GM10266 (cell line): Measurements from ENCODE around the gene TFPT.

Experiments used
- DNase-seq: peaks from one replicate; pipeline ENCODE4 v3.0.0; 2012; ENCODE audit errors: extremely low spot score
- TF ChIP-seq, protein P1 (sequence below): IDR thresholded peaks from 2 replicates; pipeline ENCODE4 v1.5.1; 2012; ENCODE audit warnings: mild to moderate bottlenecking, low read depth; ENCODE audit not compliant: control insufficient read depth, insufficient read depth; ENCODE audit errors: missing control alignments

Gene TFPT

DNA sequence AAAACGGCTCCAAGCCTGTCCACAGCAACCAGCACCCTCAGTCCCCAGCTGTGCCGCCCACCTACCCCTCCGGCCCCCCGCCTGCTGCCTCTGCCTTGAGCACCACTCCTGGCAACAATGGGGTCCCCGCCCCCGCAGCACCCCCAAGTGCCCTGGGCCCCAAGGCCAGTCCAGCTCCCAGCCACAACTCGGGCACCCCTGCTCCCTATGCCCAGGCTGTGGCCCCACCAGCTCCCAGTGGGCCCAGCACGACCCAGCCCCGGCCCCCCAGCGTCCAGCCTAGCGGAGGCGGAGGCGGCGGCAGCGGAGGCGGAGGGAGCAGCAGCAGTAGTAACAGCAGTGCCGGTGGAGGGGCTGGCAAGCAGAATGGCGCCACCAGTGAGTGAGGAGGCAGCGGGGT lies 32.7 kb upstream of the TFPT start:
- TF ChIP-seq, protein P1, sequence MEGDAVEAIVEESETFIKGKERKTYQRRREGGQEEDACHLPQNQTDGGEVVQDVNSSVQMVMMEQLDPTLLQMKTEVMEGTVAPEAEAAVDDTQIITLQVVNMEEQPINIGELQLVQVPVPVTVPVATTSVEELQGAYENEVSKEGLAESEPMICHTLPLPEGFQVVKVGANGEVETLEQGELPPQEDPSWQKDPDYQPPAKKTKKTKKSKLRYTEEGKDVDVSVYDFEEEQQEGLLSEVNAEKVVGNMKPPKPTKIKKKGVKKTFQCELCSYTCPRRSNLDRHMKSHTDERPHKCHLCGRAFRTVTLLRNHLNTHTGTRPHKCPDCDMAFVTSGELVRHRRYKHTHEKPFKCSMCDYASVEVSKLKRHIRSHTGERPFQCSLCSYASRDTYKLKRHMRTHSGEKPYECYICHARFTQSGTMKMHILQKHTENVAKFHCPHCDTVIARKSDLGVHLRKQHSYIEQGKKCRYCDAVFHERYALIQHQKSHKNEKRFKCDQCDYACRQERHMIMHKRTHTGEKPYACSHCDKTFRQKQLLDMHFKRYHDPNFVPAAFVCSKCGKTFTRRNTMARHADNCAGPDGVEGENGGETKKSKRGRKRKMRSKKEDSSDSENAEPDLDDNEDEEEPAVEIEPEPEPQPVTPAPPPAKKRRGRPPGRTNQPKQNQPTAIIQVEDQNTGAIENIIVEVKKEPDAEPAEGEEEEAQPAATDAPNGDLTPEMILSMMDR, result no peak
- no peak for DNase-seq

DNA sequence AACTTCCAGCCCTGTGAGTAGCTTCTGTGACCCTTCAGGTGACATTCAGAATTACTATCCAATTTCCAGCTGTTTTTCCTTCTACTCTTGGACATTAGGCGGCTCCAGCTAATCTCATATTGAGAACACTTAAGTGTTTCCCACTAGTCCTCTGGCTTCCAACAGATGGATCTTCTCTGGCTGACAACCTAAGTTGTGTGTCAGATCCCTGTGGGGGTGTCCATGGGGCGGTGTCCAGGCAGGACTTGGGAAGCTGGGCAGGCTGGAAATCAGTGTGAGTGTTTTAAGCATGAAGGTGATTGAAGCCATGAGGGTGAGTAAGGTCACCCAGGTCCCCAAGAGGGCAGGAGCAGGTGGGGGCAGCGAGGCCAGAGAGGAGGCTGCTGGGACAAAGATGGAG lies 32.2 kb upstream of the TFPT start:
- TF ChIP-seq, protein P1, result no peak
- no peak for DNase-seq

DNA sequence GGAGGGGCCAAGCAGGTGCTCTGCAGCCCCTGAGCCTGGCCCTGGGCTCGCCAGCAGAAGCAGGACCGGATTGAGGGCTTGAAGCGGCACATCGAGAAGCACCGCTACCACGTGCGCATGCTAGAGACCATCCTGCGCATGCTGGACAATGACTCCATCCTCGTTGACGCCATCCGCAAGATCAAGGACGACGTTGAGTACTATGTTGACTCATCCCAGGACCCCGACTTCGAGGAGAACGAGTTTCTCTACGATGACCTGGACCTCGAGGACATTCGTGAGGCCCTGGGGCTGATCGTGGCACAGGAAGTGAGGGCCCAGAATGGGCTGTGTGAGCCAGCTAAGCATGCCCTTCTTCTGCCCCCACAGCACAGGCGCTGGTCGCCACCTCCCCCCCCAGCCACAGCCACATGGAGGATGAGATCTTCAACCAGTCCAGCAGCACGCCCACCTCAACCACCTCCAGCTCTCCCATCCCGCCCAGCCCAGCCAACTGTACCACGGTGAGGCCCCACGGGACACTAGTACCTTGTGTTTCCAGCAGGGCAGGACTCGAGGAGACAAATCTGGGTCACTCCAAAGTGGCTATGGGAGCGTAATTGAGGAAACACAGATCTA lies 30.2 kb upstream of the TFPT start:
- TF ChIP-seq, protein P1, result no peak

DNA sequence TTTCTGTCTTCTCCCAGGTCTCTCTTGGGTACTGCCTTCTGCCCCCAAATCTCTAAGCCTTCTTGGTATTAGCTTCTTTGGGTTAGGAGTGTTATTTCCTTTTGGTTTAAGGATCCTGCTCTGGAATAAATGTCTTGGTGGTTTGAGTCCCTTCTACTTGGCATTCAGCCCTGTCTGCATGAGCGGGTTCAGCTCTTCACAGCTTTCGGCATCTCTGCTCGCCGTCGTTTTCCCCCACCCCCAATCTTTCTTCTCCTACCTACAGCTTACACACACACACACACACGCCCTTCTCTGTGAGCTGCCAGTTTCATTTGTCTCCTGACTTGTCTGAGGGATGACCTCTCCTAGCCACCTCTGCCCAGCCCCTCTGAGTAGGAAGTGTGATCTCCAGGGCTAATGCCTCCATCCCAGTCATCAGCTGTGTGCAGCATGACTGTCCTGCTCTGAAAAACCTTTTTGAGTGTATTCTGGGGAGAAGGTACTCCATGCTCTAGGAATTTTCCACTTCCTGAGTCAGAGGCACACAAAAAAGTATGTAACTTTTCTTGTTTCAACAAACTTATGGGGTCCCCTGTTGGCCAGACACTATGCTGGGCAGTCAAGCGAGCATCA lies 26.8 kb upstream of the TFPT start:
- TF ChIP-seq, protein P1, result no peak
- DNase-seq, result no peak

More for the DNA sequence above, 30.2 kb upstream of the TFPT start:
- no peak for DNase-seq

DNA sequence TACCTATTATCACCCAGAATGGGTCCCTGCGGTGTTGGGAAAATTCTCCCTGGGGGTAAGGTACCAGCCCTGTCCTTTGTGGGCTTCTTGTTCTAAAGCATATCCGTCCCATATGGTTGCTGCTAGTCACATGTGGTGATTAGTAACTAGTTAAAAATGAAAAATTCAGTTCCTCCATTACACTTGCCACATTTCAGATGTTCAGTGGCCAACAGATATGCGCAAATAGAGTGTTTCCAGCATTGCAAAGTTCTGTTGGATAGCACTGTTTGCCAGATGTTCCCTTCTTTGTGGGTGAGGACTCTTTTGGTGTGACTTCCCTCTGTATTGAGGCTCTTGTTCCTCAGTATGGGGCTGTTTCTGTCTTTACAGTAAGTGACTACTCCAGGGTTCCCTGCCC lies 25.9 kb upstream of the TFPT start:
- no peak for DNase-seq
- TF ChIP-seq, protein P1, result no peak

DNA sequence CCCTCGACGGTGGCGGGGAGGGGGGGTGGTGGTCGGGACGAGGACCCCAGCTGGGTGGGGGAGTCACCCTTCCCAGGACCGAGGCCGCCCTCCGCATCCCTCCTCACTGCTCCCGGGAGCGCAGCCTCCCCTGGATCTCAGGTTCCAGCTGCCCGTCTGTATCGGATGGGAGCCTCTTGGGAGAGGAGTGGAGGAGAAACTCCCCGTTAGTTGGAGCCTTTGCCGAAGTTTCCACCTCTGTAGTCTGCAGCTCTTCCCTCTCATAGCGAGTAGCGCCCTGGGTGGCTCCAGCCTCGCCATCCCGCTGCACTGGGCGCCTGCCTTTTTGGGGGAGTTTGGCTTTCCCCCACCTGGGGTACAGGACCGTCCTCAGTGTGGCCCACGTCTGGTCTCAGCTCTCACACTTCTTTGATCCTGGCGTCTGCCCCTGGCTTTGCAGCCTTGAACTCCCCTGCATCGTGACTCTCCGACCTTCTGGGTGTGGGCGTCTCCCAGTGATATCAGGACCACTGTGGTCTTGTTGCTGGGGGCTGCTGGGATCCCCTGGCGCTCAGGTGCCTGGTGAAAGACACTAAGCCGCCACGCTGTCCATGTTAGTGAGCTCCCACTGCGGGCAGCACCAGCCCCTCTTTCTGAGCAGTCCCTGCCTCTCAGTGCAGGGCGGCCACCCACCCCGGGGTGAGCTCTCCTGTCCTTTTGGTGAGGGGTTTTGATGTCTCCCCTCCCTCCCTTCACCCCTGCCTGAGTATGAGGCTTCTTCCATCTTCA lies 23.2 kb upstream of the TFPT start:
- no peak for DNase-seq
- TF ChIP-seq, protein P1, result no peak

DNA sequence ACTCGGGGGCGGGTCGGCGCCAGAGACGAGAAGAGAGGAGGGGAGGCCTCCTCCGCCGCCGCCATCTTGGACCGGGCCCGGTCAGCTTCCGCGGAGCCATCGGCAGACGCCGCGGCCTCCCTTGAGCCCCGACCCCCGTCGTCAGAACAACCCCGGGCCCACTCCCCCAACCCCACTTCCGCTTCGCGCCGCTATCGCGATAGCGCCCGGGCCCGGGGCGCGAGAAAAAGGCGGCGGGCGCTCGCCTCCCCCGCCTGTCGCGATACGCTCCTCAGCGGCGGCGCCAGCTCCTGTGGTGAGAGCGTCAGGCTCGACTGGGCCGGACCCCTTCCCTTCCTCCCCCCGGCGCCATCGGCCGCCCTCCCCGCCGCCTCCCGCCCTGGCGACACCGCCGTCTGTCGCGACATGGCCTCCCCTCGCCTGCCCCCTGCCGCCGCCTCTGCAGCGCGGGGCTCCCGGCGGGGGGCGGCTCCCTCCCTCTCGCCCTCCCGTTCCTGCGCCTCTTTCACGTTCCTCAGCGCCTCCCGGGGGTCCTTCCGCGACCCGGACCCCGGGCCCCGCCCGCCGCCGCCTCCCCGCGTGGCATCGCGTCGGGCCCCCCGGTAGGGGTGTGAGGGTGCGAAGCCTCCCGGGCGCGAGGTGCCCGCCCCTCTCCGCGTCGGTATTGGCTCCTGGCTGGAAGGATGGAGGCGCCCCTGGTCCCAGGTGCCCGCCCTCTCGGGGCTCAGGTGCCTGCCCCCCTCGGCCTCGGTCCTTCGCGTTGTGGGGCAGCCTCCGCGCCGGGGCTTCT lies 22.4 kb upstream of the TFPT start, which contains the start of gene CNOT3:
Gene CNOT3, plus strand, starts transcription at position 64 of the 790 bp plus-strand sequence. CDS start 5,217 bp downstream, outside the sequence.
- peak; percentile 48 for DNase-seq
- TF ChIP-seq, protein P1, result no peak
